IMR-90 (cell line): ENCODE data around the gene SORBS1. TPM values are rescaled to one million over a fixed set of nuclear protein-coding genes. Genes with fewer than 3 reads are reported as not detected.
A peak's percentile ranks its signal among the peaks of the same experiment; 100 is the strongest.

Experiments used
- ATAC-seq: fragments of 200-7000 bp; cut with Tn5 transposase; 2 replicates; pipeline ENCODE4 v1.9.1; 2020; ENCODE audit warnings: low read depth, mild to moderate bottlenecking, moderate library complexity
- BruUV-seq: library from RNA; stranded (reverse); fragments of 400-500 nt; replicated peaks from 2 replicates; lab custom pipeline; 2021; lab: Mats Ljungman, UMichigan
- CTCF ChIA-PET: fragments of 300-600 bp; formaldehyde crosslinking; extraction: SDS; loops from one replicate; lab custom pipeline; 2021; ENCODE audit warnings: antibody characterized with exemption; lab: Yijun Ruan, JAX
- POLR2A ChIA-PET: fragments of 300-600 bp; sonication (Branson Sonifier 250); formaldehyde crosslinking; loops from one replicate; lab custom pipeline; 2022; ENCODE audit warnings: antibody characterized with exemption; ENCODE audit not compliant: unreplicated experiment; lab: Charles Lee
- DNase-seq: peaks from one replicate; pipeline ENCODE4 v3.0.0; 2013
- H2AFZ ChIP-seq: replicated peaks from 2 replicates; pipeline ENCODE3; 2013; ENCODE audit warnings: low read length, mild to moderate bottlenecking; ENCODE audit not compliant: poor library complexity
- H2AK5ac ChIP-seq: 2 replicates; pipeline ENCODE4 v1.6.1; 2013; ENCODE audit warnings: low read depth, low read length, inconsistent platforms
- H2AK9ac ChIP-seq: replicated peaks from 2 replicates; pipeline ENCODE3; 2013; ENCODE audit warnings: mild to moderate bottlenecking, low read depth, low read length, moderate library complexity; ENCODE audit not compliant: poor library complexity
- H2BK120ac ChIP-seq: 2 replicates; pipeline ENCODE4 v1.6.1; 2013; ENCODE audit warnings: low read depth, low read length, inconsistent platforms
- H2BK15ac ChIP-seq: 3 replicates; pipeline ENCODE4 v1.6.1; 2013; ENCODE audit warnings: low read depth, low read length, inconsistent platforms
- H2BK20ac ChIP-seq: 2 replicates; pipeline ENCODE4 v1.6.1; 2013; ENCODE audit warnings: low read depth, mild to moderate bottlenecking, inconsistent platforms, low read length, moderate library complexity
- H2BK5ac ChIP-seq: 2 replicates; pipeline ENCODE4 v1.6.1; 2013; ENCODE audit warnings: mild to moderate bottlenecking, low read depth, low read length, inconsistent platforms; ENCODE audit not compliant: poor library complexity, severe bottlenecking
- H3K14ac ChIP-seq: replicated peaks from 2 replicates; pipeline ENCODE4 v1.6.1; 2013; ENCODE audit warnings: low read depth, low read length, inconsistent platforms
- H3K18ac ChIP-seq: 2 replicates; pipeline ENCODE4 v1.6.1; 2013; ENCODE audit warnings: low read depth, low read length, control low read depth
- H3K23ac ChIP-seq: 2 replicates; pipeline ENCODE4 v1.6.1; 2013; ENCODE audit warnings: low read depth, low read length, inconsistent platforms
- H3K27ac ChIP-seq: 2 replicates; pipeline ENCODE4 v1.5.1; 2013; ENCODE audit warnings: mild to moderate bottlenecking, control low read depth, low read length; ENCODE audit not compliant: insufficient read depth
- H3K27me3 ChIP-seq: 2 replicates; pipeline ENCODE4 v1.6.1; 2013; ENCODE audit warnings: low read length; ENCODE audit not compliant: control insufficient read depth, insufficient read depth
- H3K36me3 ChIP-seq: 2 replicates; pipeline ENCODE4 v1.6.1; 2013; ENCODE audit warnings: low read length, mixed read lengths; ENCODE audit not compliant: control insufficient read depth, insufficient read depth
- H3K4ac ChIP-seq: 2 replicates; pipeline ENCODE4 v1.6.1; 2013; ENCODE audit warnings: low read depth, low read length, inconsistent platforms
- H3K4me1 ChIP-seq: 2 replicates; pipeline ENCODE4 v1.6.1; 2013; ENCODE audit warnings: low read length, mixed read lengths; ENCODE audit not compliant: control insufficient read depth, insufficient read depth
- H3K4me2 ChIP-seq: 2 replicates; pipeline ENCODE4 v1.6.1; 2013; ENCODE audit warnings: low read depth, mild to moderate bottlenecking, control low read depth, low read length, moderate library complexity
- H3K4me3 ChIP-seq: 2 replicates; pipeline ENCODE4 v1.5.1; 2013; ENCODE audit warnings: low read depth, mild to moderate bottlenecking, control low read depth, low read length, moderate library complexity; ENCODE audit not compliant: insufficient read depth
- H3K56ac ChIP-seq: 2 replicates; pipeline ENCODE4 v1.6.1; 2013; ENCODE audit warnings: low read length, inconsistent platforms; ENCODE audit not compliant: insufficient read depth; ENCODE audit errors: extremely low read depth
- H3K79me1 ChIP-seq, 2 experiments: 2 replicates each; pipeline ENCODE4 v1.6.1; 2013; ENCODE audit warnings: low read length in 2 of 2, inconsistent platforms in 1 of 2, low read depth in 1 of 2
- H3K9ac ChIP-seq: 2 replicates; pipeline ENCODE4 v1.6.1; 2013; ENCODE audit warnings: low read depth, low read length, control low read depth
- H3K9me1 ChIP-seq: 2 replicates; pipeline ENCODE4 v1.6.1; 2013; ENCODE audit warnings: low read length, inconsistent platforms; ENCODE audit not compliant: insufficient read depth
- H3K9me3 ChIP-seq: 2 replicates; pipeline ENCODE4 v1.6.1; 2013; ENCODE audit warnings: low read length; ENCODE audit not compliant: control insufficient read depth, insufficient read depth
- H4K20me1 ChIP-seq: 2 replicates; pipeline ENCODE4 v1.6.1; 2013; ENCODE audit warnings: low read length, inconsistent platforms; ENCODE audit not compliant: insufficient read depth
- H4K5ac ChIP-seq: 2 replicates; pipeline ENCODE4 v1.6.1; 2013; ENCODE audit warnings: mild to moderate bottlenecking, low read depth, low read length, control low read depth
- H4K8ac ChIP-seq, 2 experiments: 2 replicates each; pipeline ENCODE4 v1.6.1; 2013; ENCODE audit warnings: low read depth in 2 of 2, low read length in 2 of 2, control low read depth in 1 of 2, inconsistent platforms in 1 of 2
- H4K91ac ChIP-seq: 2 replicates; pipeline ENCODE4 v1.6.1; 2013; ENCODE audit warnings: low read depth, low read length, inconsistent platforms; ENCODE audit not compliant: insufficient read depth
- BHLHE40 ChIP-seq: fragments of 150-350 bp; IDR thresholded peaks from 2 replicates; pipeline ENCODE4 v1.6.1; 2016; ENCODE audit warnings: mild to moderate bottlenecking, low read depth, low read length
- CEBPB ChIP-seq: IDR thresholded peaks from 2 replicates; pipeline ENCODE4 v1.6.1; 2012; ENCODE audit warnings: low read depth, low read length, improper control_type of control experiment
- CHD1 ChIP-seq: IDR thresholded peaks from 2 replicates; pipeline ENCODE4 v1.6.1; 2012; ENCODE audit warnings: low read depth, low read length, improper control_type of control experiment
- FOS ChIP-seq: fragments of 150-350 bp; IDR thresholded peaks from 2 replicates; pipeline ENCODE4 v1.6.1; 2016; ENCODE audit warnings: low read depth, low read length
- MAFK ChIP-seq: IDR thresholded peaks from 2 replicates; pipeline ENCODE4 v1.6.1; 2012; ENCODE audit warnings: low read depth, low read length, improper control_type of control experiment
- MAZ ChIP-seq: IDR thresholded peaks from 2 replicates; pipeline ENCODE4 v1.6.1; 2012; ENCODE audit warnings: low read depth, mild to moderate bottlenecking, low read length, improper control_type of control experiment, moderate library complexity, borderline replicate concordance
- MXI1 ChIP-seq: IDR thresholded peaks from 2 replicates; pipeline ENCODE4 v1.6.1; 2012; ENCODE audit warnings: low read depth, mild to moderate bottlenecking, low read length, moderate library complexity, borderline replicate concordance
- NFE2L2 ChIP-seq: fragments of 150-350 bp; IDR thresholded peaks from 2 replicates; pipeline ENCODE4 v1.6.1; 2016; ENCODE audit warnings: low read depth, mild to moderate bottlenecking, low read length
- POLR2A ChIP-seq: IDR thresholded peaks from 2 replicates; pipeline ENCODE4 v1.6.1; 2012; ENCODE audit warnings: mild to moderate bottlenecking, low read depth, low read length
- RAD21 ChIP-seq: IDR thresholded peaks from 2 replicates; pipeline ENCODE4 v1.6.1; 2012; ENCODE audit warnings: low read length, improper control_type of control experiment
- RCOR1 ChIP-seq: IDR thresholded peaks from 2 replicates; pipeline ENCODE4 v1.6.1; 2012; ENCODE audit warnings: mild to moderate bottlenecking, low read length, improper control_type of control experiment; ENCODE audit not compliant: insufficient replicate concordance
- RFX5 ChIP-seq: IDR thresholded peaks from 2 replicates; pipeline ENCODE4 v1.8.0; 2012; ENCODE audit warnings: low read depth, mild to moderate bottlenecking, low read length, moderate library complexity
- WGBS, 2 experiments: methylation state at CpG; one replicate each; pipeline versions ENCODE4 v1.1.5 to v1.1.7; 2013; ENCODE audit warnings: missing lambda C conversion rate in 2 of 2; ENCODE audit not compliant: insufficient read length in 1 of 2; ENCODE audit errors: extremely low coverage in 2 of 2; 5-methylcytosine and 5-hydroxymethylcytosine counted together
- dilution Hi-C: fragments of 300-500 bp; cut with HindIII; formaldehyde crosslinking; loops from one replicate; pipeline ENCODE4 v1.14.3; 2018; ENCODE audit warnings: low sequenced_read_pairs; ENCODE audit not compliant: unreplicated experiment
- in situ Hi-C: fragments of 300-500 bp; cut with MboI; formaldehyde crosslinking; loops from 3 replicates; pipeline ENCODE4 v1.14.3; 2019; ENCODE audit warnings: low sequenced_read_pairs, inconsistent platforms, mixed read lengths
- intact Hi-C: fragments of 100-400 bp; cut with micrococcal nuclease; formaldehyde crosslinking; loops from 2 replicates; pipeline ENCODE4 v1.10.0; 2022
- polyA plus RNA-seq, 3 experiments: library from polyadenylated mRNA; depleted of rRNA; stranded (reverse); fragments of >200 nt; gene quantifications; 2 replicates each; pipeline ENCODE4 v1.2.3, GENCODE V29; 2012; ENCODE audit warnings: low replicate concordance in 1 of 3
- total RNA-seq: library from RNA; depleted of rRNA; stranded (reverse); fragments of >200 nt; gene quantifications from 2 replicates; pipeline ENCODE4 v1.2.3, GENCODE V29; 2012
- TF ChIP-seq, protein P1 (sequence below): fragments of 150-350 bp; IDR thresholded peaks from 2 replicates; pipeline ENCODE4 v1.6.1; 2016; ENCODE audit warnings: low read depth, mild to moderate bottlenecking, low read length, moderate library complexity, borderline replicate concordance
- TF ChIP-seq, protein P2 (sequence below): fragments of 150-350 bp; IDR thresholded peaks from 2 replicates; pipeline ENCODE4 v1.6.1; 2017; ENCODE audit warnings: mild to moderate bottlenecking, antibody characterized with exemption, low read length, low read depth
- TF ChIP-seq, protein P3 (sequence below): conservative IDR thresholded peaks from 2 replicates; pipeline ENCODE4 v1.5.1; 2012; ENCODE audit warnings: mild to moderate bottlenecking, low read depth, low read length, improper control_type of control experiment

The SORBS1 gene
- total and polyA plus RNA-seq, 2 of the 4 experiments (the other 2 are of a cell fraction) = 0.18 to 0.32 TPM

DNA sequence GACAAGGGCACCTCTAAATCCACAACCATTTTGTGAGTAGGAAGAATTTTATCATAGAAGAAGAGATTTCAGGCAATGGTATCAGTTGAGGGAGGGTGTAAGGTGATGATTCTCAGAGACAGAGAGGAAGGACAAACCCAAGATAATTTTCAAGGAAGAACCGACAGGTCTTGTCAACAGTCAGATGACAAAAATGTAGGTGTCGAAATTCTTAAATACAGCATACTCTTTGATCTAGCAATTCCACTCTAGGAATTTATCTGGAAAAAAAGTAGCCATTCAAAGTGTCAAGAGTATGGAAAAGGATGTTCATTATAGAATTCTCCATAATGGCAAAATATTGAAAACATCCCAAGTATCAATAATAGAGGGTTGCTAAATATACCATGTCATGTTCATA is 256.2 kb downstream of the SORBS1 start:
- H3K79me1 ChIP-seq = no peaks in the 10 kb centered on the region
- in situ Hi-C loops = no loop called here

More for the DNA sequence above, 256.2 kb downstream of the SORBS1 start:
- Histone ChIP-seq H3K9me3 (no peaks in the 10 kb centered on the region), H4K5ac (no peak overlapping the region), H3K18ac (no peak overlapping the region), H2BK5ac (no peak overlapping the region), H4K8ac (no peak overlapping the region), H3K9me1 (peaks cover 9% of the 10 kb centered on the region), H4K91ac (no peak overlapping the region), H2BK120ac (no peak overlapping the region), H3K4me1 (peaks cover 15% of the 10 kb centered on the region), H3K27me3 (no peaks in the 10 kb centered on the region), H2BK20ac (no peak overlapping the region), H3K4me3 (no peak overlapping the region), H3K4ac (no peak overlapping the region), H3K36me3 (no peaks in the 10 kb centered on the region), H3K27ac (no peak overlapping the region), H3K4me2 (no peak overlapping the region), H3K23ac (no peak overlapping the region), H3K14ac (no peak overlapping the region), H2BK15ac (0 out of 3 replicates have a peak overlapping the region, but pooled peaks have one; percentile 60), H4K20me1 (peaks cover 3% of the 10 kb centered on the region; the same call in 1 of the 2 replicates), H2AFZ (no peak overlapping the region), H3K56ac (no peak overlapping the region), H2AK5ac (no peak overlapping the region), H3K9ac (no peak overlapping the region), H2AK9ac (no peak overlapping the region)
- intact Hi-C loops (no loop called here), dilution Hi-C loops (no loop called here)
- no TSS peak for BruUV-seq
- DNase-seq (no peak), ATAC-seq (no peak)
- WGBS, 2 experiments = no CpG with 5 or more reads among the region's 2 CpGs
- TF ChIP-seq, protein P1, sequence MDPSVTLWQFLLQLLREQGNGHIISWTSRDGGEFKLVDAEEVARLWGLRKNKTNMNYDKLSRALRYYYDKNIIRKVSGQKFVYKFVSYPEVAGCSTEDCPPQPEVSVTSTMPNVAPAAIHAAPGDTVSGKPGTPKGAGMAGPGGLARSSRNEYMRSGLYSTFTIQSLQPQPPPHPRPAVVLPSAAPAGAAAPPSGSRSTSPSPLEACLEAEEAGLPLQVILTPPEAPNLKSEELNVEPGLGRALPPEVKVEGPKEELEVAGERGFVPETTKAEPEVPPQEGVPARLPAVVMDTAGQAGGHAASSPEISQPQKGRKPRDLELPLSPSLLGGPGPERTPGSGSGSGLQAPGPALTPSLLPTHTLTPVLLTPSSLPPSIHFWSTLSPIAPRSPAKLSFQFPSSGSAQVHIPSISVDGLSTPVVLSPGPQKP = no peak
- TF ChIP-seq POLR2A = no peak
- no peak for TF ChIP-seq MAFK
- no peak for TF ChIP-seq CEBPB
- no peak for TF ChIP-seq NFE2L2
- no peak for TF ChIP-seq CHD1
- TF ChIP-seq RCOR1 = no peak
- no peak for TF ChIP-seq MAZ
- TF ChIP-seq, protein P2, sequence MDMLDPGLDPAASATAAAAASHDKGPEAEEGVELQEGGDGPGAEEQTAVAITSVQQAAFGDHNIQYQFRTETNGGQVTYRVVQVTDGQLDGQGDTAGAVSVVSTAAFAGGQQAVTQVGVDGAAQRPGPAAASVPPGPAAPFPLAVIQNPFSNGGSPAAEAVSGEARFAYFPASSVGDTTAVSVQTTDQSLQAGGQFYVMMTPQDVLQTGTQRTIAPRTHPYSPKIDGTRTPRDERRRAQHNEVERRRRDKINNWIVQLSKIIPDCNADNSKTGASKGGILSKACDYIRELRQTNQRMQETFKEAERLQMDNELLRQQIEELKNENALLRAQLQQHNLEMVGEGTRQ = no peak
- TF ChIP-seq RFX5 = no peak
- TF ChIP-seq, protein P3, sequence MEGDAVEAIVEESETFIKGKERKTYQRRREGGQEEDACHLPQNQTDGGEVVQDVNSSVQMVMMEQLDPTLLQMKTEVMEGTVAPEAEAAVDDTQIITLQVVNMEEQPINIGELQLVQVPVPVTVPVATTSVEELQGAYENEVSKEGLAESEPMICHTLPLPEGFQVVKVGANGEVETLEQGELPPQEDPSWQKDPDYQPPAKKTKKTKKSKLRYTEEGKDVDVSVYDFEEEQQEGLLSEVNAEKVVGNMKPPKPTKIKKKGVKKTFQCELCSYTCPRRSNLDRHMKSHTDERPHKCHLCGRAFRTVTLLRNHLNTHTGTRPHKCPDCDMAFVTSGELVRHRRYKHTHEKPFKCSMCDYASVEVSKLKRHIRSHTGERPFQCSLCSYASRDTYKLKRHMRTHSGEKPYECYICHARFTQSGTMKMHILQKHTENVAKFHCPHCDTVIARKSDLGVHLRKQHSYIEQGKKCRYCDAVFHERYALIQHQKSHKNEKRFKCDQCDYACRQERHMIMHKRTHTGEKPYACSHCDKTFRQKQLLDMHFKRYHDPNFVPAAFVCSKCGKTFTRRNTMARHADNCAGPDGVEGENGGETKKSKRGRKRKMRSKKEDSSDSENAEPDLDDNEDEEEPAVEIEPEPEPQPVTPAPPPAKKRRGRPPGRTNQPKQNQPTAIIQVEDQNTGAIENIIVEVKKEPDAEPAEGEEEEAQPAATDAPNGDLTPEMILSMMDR = no peak
- no peak for TF ChIP-seq MXI1
- no peak for TF ChIP-seq BHLHE40
- TF ChIP-seq RAD21 = no peak
- TF ChIP-seq FOS = no peak
- ChIA-PET CTCF (no interaction called here), POLR2A (no interaction called here)
